DND-41 (cell line): ENCODE results near the gene CEP95.

Source experiments
- ATAC-seq: fragments of 200-7000 bp; cut with Tn5 transposase; 3 replicates; pipeline ENCODE4 v1.9.1; 2021; ENCODE audit warnings: low read depth; ENCODE audit not compliant: insufficient read depth
- DNase-seq: peaks from one replicate; pipeline ENCODE4 v3.0.0-alpha.2; 2020
- H2AFZ ChIP-seq: 2 replicates; pipeline ENCODE4 v1.6.0; 2012; ENCODE audit warnings: low read depth, low read length
- H3K27ac ChIP-seq: 2 replicates; pipeline ENCODE4 v1.5.1; 2012; ENCODE audit warnings: low read length, inconsistent platforms
- H3K27me3 ChIP-seq: fragments of 200-600 bp; sonication (generic); 2 replicates; pipeline ENCODE4 v1.6.0; 2012; ENCODE audit warnings: low read length, mild to moderate bottlenecking, inconsistent platforms; ENCODE audit not compliant: insufficient read depth, poor library complexity
- H3K36me3 ChIP-seq: 2 replicates; pipeline ENCODE4 v1.5.1; 2012; ENCODE audit warnings: low read length, inconsistent platforms; ENCODE audit not compliant: insufficient read depth
- H3K4me1 ChIP-seq: 2 replicates; pipeline ENCODE4 v1.5.1; 2012; ENCODE audit warnings: mild to moderate bottlenecking, low read length; ENCODE audit not compliant: insufficient read depth
- H3K4me2 ChIP-seq: 2 replicates; pipeline ENCODE4 v1.6.0; 2012; ENCODE audit warnings: mild to moderate bottlenecking, moderate library complexity, low read length, inconsistent platforms; ENCODE audit not compliant: insufficient read depth
- H3K4me3 ChIP-seq, 2 experiments: fragments of 200-600 bp in 1 of 2; shearing (Covaris generic) in 1 of 2; 2 replicates each; pipeline ENCODE4 v1.5.1; 2012 to 2016; ENCODE audit warnings: inconsistent platforms in 2 of 2, low read length in 2 of 2, mild to moderate bottlenecking in 2 of 2, low read depth in 1 of 2, moderate library complexity in 1 of 2
- H3K79me2 ChIP-seq: 2 replicates; pipeline ENCODE4 v1.6.0; 2012; ENCODE audit warnings: low read length, inconsistent platforms; ENCODE audit not compliant: insufficient read depth
- H3K9ac ChIP-seq: 2 replicates; pipeline ENCODE4 v1.6.0; 2012; ENCODE audit warnings: low read depth, mild to moderate bottlenecking, inconsistent platforms, low read length, moderate library complexity
- H3K9me3 ChIP-seq: 2 replicates; pipeline ENCODE4 v1.5.1; 2012; ENCODE audit warnings: low read length, moderate library complexity, mild to moderate bottlenecking, inconsistent platforms; ENCODE audit not compliant: insufficient read depth, severe bottlenecking
- H4K20me1 ChIP-seq: 2 replicates; pipeline ENCODE4 v1.6.0; 2012; ENCODE audit warnings: low read length; ENCODE audit not compliant: insufficient read depth
- CTCF ChIP-seq: IDR thresholded peaks from 2 replicates; pipeline ENCODE4 v1.5.1; 2012; ENCODE audit warnings: borderline replicate concordance, low read length, moderate library complexity, mild to moderate bottlenecking; ENCODE audit not compliant: poor library complexity, severe bottlenecking; ENCODE audit errors: extremely low read depth
- EZH2 ChIP-seq: IDR thresholded peaks from 3 replicates; pipeline ENCODE4 v1.6.1; 2012; ENCODE audit warnings: borderline replicate concordance, low read depth, mild to moderate bottlenecking, moderate library complexity, low read length, inconsistent platforms; ENCODE audit not compliant: severe bottlenecking

Gene CEP95

GRCh38 chr17:64520359-64520758 is 13.6 kb downstream of the CEP95 start:
- Histone ChIP-seq H3K4me3 (no peak overlapping the region), H3K9me3 (no peaks in the 10 kb centered on the region), H3K4me2 (no peak overlapping the region), H3K9ac (no peak overlapping the region), H4K20me1 (no peaks in the 10 kb centered on the region), H3K79me2 (peaks cover 18% of the 10 kb centered on the region), H2AFZ (no peak overlapping the region), H3K27me3 (no peaks in the 10 kb centered on the region), H3K4me1 (no peaks in the 10 kb centered on the region), H3K27ac (no peak overlapping the region), H3K36me3 (peaks cover 92% of the 10 kb centered on the region)
- DNase-seq (no peak), ATAC-seq (no peak)
- TF ChIP-seq EZH2, result no peak

- no peak overlapping the region for H3K9ac ChIP-seq
- no peak overlapping the region for H2AFZ ChIP-seq
- H3K27ac ChIP-seq, result no peak overlapping the region
- H3K27me3 ChIP-seq, result no peaks in the 10 kb centered on the region
- TF ChIP-seq CTCF, result no peak
- no peak for TF ChIP-seq EZH2
- H3K4me3 ChIP-seq, result no peak overlapping the region
- peaks cover 95% of the 10 kb centered on the region for H3K36me3 ChIP-seq
- H4K20me1 ChIP-seq, result no peaks in the 10 kb centered on the region
- H3K9me3 ChIP-seq, result no peaks in the 10 kb centered on the region
- H3K79me2 ChIP-seq, result no peaks in the 10 kb centered on the region
- DNase-seq (no peak), ATAC-seq (no peak)
- H3K4me1 ChIP-seq, result no peaks in the 10 kb centered on the region
- no peak overlapping the region for H3K4me2 ChIP-seq
These were observed 21.1 kb downstream of the CEP95 start for GRCh38 chr17:64527914-64528313.

GRCh38 chr17:64529221-64529620 is 22.4 kb downstream of the CEP95 start:
- H3K4me2 ChIP-seq, result no peak overlapping the region
- H3K27me3 ChIP-seq, result no peaks in the 10 kb centered on the region
- peaks cover 96% of the 10 kb centered on the region for H3K36me3 ChIP-seq
- ATAC-seq (no peak), DNase-seq (no peak)
- H3K9ac ChIP-seq, result no peak overlapping the region
- no peaks in the 10 kb centered on the region for H3K4me1 ChIP-seq
- TF ChIP-seq CTCF, result no peak
- no peaks in the 10 kb centered on the region for H4K20me1 ChIP-seq
- H3K27ac ChIP-seq, result no peak overlapping the region
- H3K4me3 ChIP-seq, result no peak overlapping the region
- no peak overlapping the region for H2AFZ ChIP-seq
- no peaks in the 10 kb centered on the region for H3K79me2 ChIP-seq
- no peaks in the 10 kb centered on the region for H3K9me3 ChIP-seq

GRCh38 chr17:64531955-64532371 is 25.2 kb downstream of the CEP95 start:
- Histone ChIP-seq H2AFZ (no peak overlapping the region), H3K4me1 (no peaks in the 10 kb centered on the region), H4K20me1 (no peaks in the 10 kb centered on the region), H3K36me3 (peaks cover 99% of the 10 kb centered on the region), H3K79me2 (no peaks in the 10 kb centered on the region), H3K9ac (no peak overlapping the region), H3K4me2 (no peak overlapping the region), H3K27me3 (no peaks in the 10 kb centered on the region), H3K9me3 (no peaks in the 10 kb centered on the region), H3K27ac (no peak overlapping the region), H3K4me3 (no peak overlapping the region)
- no peak for DNase-seq
- ATAC-seq, result no peak
- no peak for TF ChIP-seq CTCF
- TF ChIP-seq EZH2, result no peak
